ENCODE measurements around the gene BTNL2. TPM values are rescaled to one million over a fixed set of nuclear protein-coding genes. Genes with fewer than 3 reads are reported as not detected.

The BTNL2 gene
- total RNA-seq, 1 experiment from 2014 or later, result not detected

DNA sequence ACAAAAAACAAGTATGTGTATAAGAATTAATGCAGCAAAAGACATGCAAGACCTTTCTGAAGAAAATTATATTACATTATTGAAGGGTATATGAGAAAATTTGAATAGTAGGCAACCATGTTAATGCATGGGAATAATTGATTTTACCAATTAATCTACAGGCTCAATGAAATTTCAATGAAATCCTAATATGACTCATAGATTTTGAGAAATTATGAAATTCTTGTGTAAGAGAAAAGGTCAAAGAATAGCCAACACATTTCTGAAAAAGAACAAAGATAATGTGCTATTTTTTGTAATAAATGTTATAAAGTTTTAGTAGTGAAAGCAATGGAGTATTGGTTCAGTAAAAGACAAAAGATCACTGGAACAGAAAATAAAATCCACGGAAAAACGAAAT lies 53.6 kb downstream of the BTNL2 start:
- no peaks in the 10 kb centered on the region for H3K4me1 ChIP-seq (ENCODE audit: insufficient read depth, low read length)
- H3F3A ChIP-seq (ENCODE audit: low read length, unreplicated experiment), result no peaks in the 10 kb centered on the region
- no peaks in the 10 kb centered on the region for H3K9me2 ChIP-seq (replicated peaks; ENCODE audit: low read length)
- H3K4me3 ChIP-seq (ENCODE audit: low read length), result no peak overlapping the region
- H2AFZ ChIP-seq (ENCODE audit: low read length), result no peak overlapping the region
- ATAC-seq (no peak), DNase-seq (no peak)
- no peak overlapping the region for H3K4me2 ChIP-seq (ENCODE audit: low read length)
- no peak overlapping the region for H3K27ac ChIP-seq (ENCODE audit: low read length)
- no TSS peak for BruUV-seq (replicated peaks)
- intact Hi-C loops (cut with micrococcal nuclease), result no loop called here
- H4K20me1 ChIP-seq (ENCODE audit: low read length), result no peaks in the 10 kb centered on the region
- no peak overlapping the region for H3K9ac ChIP-seq (ENCODE audit: low read length)
- ChIA-PET CTCF (no interaction called here), POLR2A (ENCODE audit: unreplicated experiment) (no interaction called here)
- H3K79me2 ChIP-seq (ENCODE audit: low read length), result no peaks in the 10 kb centered on the region
- H3K36me3 ChIP-seq (ENCODE audit: low read depth, low read length), result no peaks in the 10 kb centered on the region
- no peaks in the 10 kb centered on the region for H3K9me3 ChIP-seq (ENCODE audit: low read length)
- TF ChIP-seq, protein P1, sequence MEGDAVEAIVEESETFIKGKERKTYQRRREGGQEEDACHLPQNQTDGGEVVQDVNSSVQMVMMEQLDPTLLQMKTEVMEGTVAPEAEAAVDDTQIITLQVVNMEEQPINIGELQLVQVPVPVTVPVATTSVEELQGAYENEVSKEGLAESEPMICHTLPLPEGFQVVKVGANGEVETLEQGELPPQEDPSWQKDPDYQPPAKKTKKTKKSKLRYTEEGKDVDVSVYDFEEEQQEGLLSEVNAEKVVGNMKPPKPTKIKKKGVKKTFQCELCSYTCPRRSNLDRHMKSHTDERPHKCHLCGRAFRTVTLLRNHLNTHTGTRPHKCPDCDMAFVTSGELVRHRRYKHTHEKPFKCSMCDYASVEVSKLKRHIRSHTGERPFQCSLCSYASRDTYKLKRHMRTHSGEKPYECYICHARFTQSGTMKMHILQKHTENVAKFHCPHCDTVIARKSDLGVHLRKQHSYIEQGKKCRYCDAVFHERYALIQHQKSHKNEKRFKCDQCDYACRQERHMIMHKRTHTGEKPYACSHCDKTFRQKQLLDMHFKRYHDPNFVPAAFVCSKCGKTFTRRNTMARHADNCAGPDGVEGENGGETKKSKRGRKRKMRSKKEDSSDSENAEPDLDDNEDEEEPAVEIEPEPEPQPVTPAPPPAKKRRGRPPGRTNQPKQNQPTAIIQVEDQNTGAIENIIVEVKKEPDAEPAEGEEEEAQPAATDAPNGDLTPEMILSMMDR (conservative IDR thresholded peaks at IDR 0.05; ENCODE audit: low read depth, low read length), result no peak
- no peak for TF ChIP-seq EZH2 (IDR thresholded peaks at IDR 0.05; ENCODE audit: low read length, unreplicated experiment)
- no peaks in the 10 kb centered on the region for H3K27me3 ChIP-seq (ENCODE audit: low read length)

Other genes with a start within 250 kb of the BTNL2 start
- 7.9 and 14.9 TPM in 2 replicates for gene EGFL8, start 242.6 kb downstream of the BTNL2 start, total RNA-seq (2014; rRNA removed)
- gene AGPAT1, start 231.1 kb downstream of the BTNL2 start, total RNA-seq (2014; rRNA removed), result 54.7 and 59.6 TPM in 2 replicates
- 69.0 and 80.1 TPM in 2 replicates for gene RNF5, start 228.8 kb downstream of the BTNL2 start, total RNA-seq (2014; rRNA removed)
- 2.0 and 5.0 TPM in 2 replicates for gene AGER, start 222.9 kb downstream of the BTNL2 start, total RNA-seq (2014; rRNA removed)
- gene PBX2, start 217.0 kb downstream of the BTNL2 start, total RNA-seq (2014; rRNA removed), result 25.3 and 33.3 TPM in 2 replicates
- 5.0 and 7.1 TPM in 2 replicates for gene GPSM3, start 214.5 kb downstream of the BTNL2 start, total RNA-seq (2014; rRNA removed)
- 1.7 and 1.8 TPM in 2 replicates for gene NOTCH4, start 183.1 kb downstream of the BTNL2 start, total RNA-seq (2014; rRNA removed)
- not detected in 2 replicates for gene TSBP1, start 35.3 kb downstream of the BTNL2 start, total RNA-seq (2014; rRNA removed)
- not detected in 2 replicates for gene HLA-DRA, start 32.7 kb upstream of the BTNL2 start, total RNA-seq (2014; rRNA removed)
- gene HLA-DRB5, start 123.1 kb upstream of the BTNL2 start, total RNA-seq (2014; rRNA removed), result not detected in 2 replicates
- not detected in 2 replicates for gene HLA-DRB1, start 182.7 kb upstream of the BTNL2 start, total RNA-seq (2014; rRNA removed)
- gene HLA-DQA1, start 230.2 kb upstream of the BTNL2 start, total RNA-seq (2014; rRNA removed), result not detected in 2 replicates

Data from PC-3 (cell line).